Left lung (tissue), 10 donors: Measurements from ENCODE around the gene SOST. TPM values are rescaled to one million over a fixed set of nuclear protein-coding genes. Genes with fewer than 3 reads are reported as not detected.

ENCODE experiments used
- ATAC-seq: fragments of 200-7000 bp; cut with Tn5 transposase; one replicate; pipeline ENCODE4 v1.9.1; 2020; ENCODE audit warnings: moderate library complexity
- DNase-seq, 4 donors: peaks; one replicate each; pipeline ENCODE4 v3.0.0-alpha.2; 2013 to 2020
- H3K27ac ChIP-seq, 2 donors: fragments of 200-600 bp; sonication (generic) in 1 of 2; one replicate each; pipeline versions ENCODE4 v1.5.0 to v1.8.0; 2020 to 2021
- H3K27me3 ChIP-seq, 2 donors: fragments of 200-600 bp; sonication (generic) in 1 of 2; one replicate each; pipeline versions ENCODE4 v1.5.0 to v1.8.0; 2020 to 2021
- H3K36me3 ChIP-seq, 2 donors: fragments of 200-600 bp; sonication (generic) in 1 of 2; one replicate each; pipeline versions ENCODE4 v1.5.0 to v1.8.0; 2020 to 2021
- H3K4me1 ChIP-seq, 2 donors: fragments of 200-600 bp; one replicate each; pipeline ENCODE4 v1.8.0; 2021
- H3K4me3 ChIP-seq, 2 donors: fragments of 200-600 bp; sonication (generic) in 1 of 2; one replicate each; pipeline versions ENCODE4 v1.5.0 to v1.8.0; 2020 to 2021; ENCODE audit warnings: mild to moderate bottlenecking in 1 of 2
- H3K9me3 ChIP-seq, 2 donors: fragments of 200-600 bp; sonication (generic) in 1 of 2; one replicate each; pipeline versions ENCODE4 v1.5.0 to v1.8.0; 2020 to 2021
- intact Hi-C, 2 donors: fragments of 100-400 bp; cut with DNase I; formaldehyde crosslinking; loops; one replicate each; pipeline versions ENCODE4 v1.11.2 to v1.14.2; 2022
- polyA plus RNA-seq, 6 donors: library from polyadenylated mRNA; unstranded; fragments of 120-200 nt; gene quantifications; one replicate each; pipeline ENCODE4 v1.2.1, GENCODE V29; 2013; ENCODE audit not compliant: insufficient read length in 6 of 6
- total RNA-seq, 2 donors: library from RNA; stranded (reverse); fragmentation: NEBNext Ultra II Directional; extraction: Animal tissue kit (Norgen Biotek cat#: 25700); gene quantifications; one replicate each; pipeline ENCODE4 v1.2.1, GENCODE V29; 2021
- TF ChIP-seq, protein P1 (sequence below), 2 donors: fragments of 200-600 bp; sonication (generic) in 1 of 2; IDR thresholded peaks; one replicate each; pipeline versions ENCODE4 v1.5.0 to v1.8.0; 2021; ENCODE audit warnings: antibody characterized with exemption in 2 of 2
- donor health status: DM: no; HTN: yes; CAD: no.
- donor health status: DM: no; HTN: no; CAD: no.

The SOST gene
- total and polyA plus RNA-seq, 8 donors, result 0.11 to 0.66 (median 0.14) TPM; not detected in 3

DNA sequence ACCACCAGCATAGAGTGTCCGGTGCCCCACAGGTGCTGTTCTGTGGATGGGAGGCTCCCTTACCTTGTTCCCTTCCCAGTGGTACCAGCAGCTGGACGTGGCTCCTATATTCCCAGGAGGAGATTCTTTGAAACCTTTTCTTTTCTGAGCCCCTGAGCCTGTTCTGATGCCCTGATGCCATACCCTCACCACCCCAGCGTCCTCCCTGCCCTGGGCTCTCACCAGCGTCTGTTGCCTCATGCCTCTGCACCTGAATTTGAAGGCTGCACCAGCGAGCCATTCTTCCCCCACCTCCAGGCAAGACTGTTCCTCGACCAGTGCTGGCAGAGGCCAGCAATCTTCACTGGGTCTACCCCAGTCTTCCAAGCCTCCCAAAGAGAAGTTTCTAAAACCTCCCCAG, 505 bp downstream of the SOST start:
- no peak overlapping the region for H3K27ac ChIP-seq

DNA sequence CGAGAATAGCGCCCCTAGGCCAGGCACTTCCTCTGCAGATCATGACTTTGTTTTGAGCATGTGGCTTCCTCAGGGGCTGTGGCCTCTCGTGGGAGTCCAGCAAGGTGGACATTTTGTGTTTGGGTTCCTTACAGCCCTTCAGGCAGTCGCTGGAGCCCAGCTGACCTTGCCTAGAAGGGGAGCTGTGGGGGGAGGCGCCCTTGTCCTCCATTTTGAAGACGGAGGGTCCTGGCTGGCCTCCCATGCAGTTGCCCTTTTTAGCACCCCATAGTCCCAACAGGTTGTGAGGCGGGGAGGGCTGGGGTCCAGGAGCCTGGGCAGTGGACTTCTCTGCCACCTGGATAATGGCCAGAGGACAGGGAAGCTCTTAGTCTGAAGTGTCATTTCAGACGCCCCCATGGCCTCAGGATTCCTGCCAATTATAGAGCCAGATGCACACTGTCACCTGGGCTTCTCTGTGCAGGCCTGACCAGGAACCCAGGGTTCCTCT, 1.4 kb downstream of the SOST start:
- no peak for DNase-seq
- Histone ChIP-seq H3K4me3 (no peak overlapping the region), H3K27ac (no peak overlapping the region), H3K4me1 (peaks cover 0 to 9% of the 10 kb centered on the region in 2 donors), H3K9me3 (no peaks in the 10 kb centered on the region), H3K36me3 (no peaks in the 10 kb centered on the region), H3K27me3 (peaks cover 26 to 47% of the 10 kb centered on the region in 2 donors)
- TF ChIP-seq, protein P1, sequence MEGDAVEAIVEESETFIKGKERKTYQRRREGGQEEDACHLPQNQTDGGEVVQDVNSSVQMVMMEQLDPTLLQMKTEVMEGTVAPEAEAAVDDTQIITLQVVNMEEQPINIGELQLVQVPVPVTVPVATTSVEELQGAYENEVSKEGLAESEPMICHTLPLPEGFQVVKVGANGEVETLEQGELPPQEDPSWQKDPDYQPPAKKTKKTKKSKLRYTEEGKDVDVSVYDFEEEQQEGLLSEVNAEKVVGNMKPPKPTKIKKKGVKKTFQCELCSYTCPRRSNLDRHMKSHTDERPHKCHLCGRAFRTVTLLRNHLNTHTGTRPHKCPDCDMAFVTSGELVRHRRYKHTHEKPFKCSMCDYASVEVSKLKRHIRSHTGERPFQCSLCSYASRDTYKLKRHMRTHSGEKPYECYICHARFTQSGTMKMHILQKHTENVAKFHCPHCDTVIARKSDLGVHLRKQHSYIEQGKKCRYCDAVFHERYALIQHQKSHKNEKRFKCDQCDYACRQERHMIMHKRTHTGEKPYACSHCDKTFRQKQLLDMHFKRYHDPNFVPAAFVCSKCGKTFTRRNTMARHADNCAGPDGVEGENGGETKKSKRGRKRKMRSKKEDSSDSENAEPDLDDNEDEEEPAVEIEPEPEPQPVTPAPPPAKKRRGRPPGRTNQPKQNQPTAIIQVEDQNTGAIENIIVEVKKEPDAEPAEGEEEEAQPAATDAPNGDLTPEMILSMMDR (IDR thresholded peaks at IDR 0.05), result no peak
- intact Hi-C loops, result loop anchor here (2.0 to 5.0 kb wide), 2 partner anchors 60 to 70 kb away; no protein-coding TSS in a partner anchor
- no peak for ATAC-seq

More for the DNA sequence above, 505 bp downstream of the SOST start:
- Histone ChIP-seq H3K4me3 (no peak overlapping the region), H3K9me3 (no peaks in the 10 kb centered on the region), H3K36me3 (no peaks in the 10 kb centered on the region), H3K4me1 (peaks cover 0 to 9% of the 10 kb centered on the region in 2 donors), H3K27me3 (peaks cover 26 to 47% of the 10 kb centered on the region in 2 donors)
- intact Hi-C loops, result loop anchor here in 1 of 2 donors (5.0 kb wide), 1 partner anchor 71 kb away; no protein-coding TSS in a partner anchor
- TF ChIP-seq, protein P1 (IDR thresholded peaks at IDR 0.05), result no peak
- no peak for DNase-seq
- no peak for ATAC-seq

DNA sequence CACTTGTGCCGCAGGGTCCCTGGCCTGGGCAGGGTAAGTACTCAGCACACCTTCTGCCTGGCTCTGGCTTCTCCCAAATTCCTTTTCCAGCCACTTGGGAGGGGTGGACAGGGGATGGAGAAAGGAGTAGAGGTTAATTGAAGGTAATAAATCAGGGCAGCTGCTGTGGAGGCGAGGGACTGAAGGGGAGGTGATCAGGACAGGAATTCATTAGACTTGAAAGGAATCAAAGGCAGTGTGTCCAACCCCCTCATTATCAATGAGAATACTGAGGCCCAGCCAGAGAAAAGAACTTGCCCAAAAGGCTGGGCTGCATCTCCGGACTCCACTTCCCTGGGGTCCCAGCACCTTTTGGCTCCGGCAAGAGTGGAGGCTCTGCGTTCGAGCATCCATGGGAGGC, 2.4 kb downstream of the SOST start:
- Histone ChIP-seq H3K4me3 (no peak overlapping the region), H3K27ac (no peak overlapping the region), H3K27me3 (peaks cover 26 to 47% of the 10 kb centered on the region in 2 donors), H3K36me3 (no peaks in the 10 kb centered on the region), H3K9me3 (no peaks in the 10 kb centered on the region), H3K4me1 (peaks cover 0 to 9% of the 10 kb centered on the region in 2 donors)
- TF ChIP-seq, protein P1 (IDR thresholded peaks at IDR 0.05), result no peak
- DNase-seq (no peak), ATAC-seq (no peak)
- intact Hi-C loops, result loop anchor here (2.0 to 5.0 kb wide), 2 partner anchors 59 to 69 kb away; no protein-coding TSS in a partner anchor

DNA sequence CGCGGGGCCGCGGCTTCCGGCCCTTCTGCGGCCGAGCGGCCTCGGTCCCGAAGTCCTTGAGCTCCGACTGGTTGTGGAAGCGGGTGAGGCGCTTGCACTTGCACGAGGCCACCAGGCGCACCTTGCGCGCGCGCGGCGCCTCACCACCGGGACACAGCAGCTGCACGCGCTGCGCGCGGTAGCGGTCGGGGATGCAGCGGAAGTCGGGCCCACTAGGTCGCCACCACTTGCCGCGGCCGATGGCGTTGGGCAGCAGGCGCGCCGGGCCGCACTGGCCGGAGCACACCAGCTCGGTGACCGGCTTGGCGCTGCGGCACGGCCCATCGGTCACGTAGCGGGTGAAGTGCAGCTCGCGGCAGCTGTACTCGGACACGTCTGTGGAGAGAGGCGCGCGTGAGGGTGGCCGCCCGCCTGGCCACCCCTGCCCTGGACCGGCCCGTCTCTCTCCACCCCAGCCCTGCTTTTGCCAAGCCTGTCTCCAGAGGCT, 3.2 kb downstream of the SOST start:
- Histone ChIP-seq H3K27ac (no peak overlapping the region), H3K36me3 (no peaks in the 10 kb centered on the region), H3K4me3 (no peak overlapping the region), H3K9me3 (no peaks in the 10 kb centered on the region), H3K27me3 (peaks cover 26 to 47% of the 10 kb centered on the region in 2 donors), H3K4me1 (peaks cover 0 to 9% of the 10 kb centered on the region in 2 donors)
- TF ChIP-seq, protein P1 (IDR thresholded peaks at IDR 0.05), result no peak
- DNase-seq (peak in 1 of 4 donors; percentile 54), ATAC-seq (peak; percentile 48)
- intact Hi-C loops, result loop anchor here in 1 of 2 donors (5.0 kb wide), 1 partner anchor 68 kb away; no protein-coding TSS in a partner anchor

DNA sequence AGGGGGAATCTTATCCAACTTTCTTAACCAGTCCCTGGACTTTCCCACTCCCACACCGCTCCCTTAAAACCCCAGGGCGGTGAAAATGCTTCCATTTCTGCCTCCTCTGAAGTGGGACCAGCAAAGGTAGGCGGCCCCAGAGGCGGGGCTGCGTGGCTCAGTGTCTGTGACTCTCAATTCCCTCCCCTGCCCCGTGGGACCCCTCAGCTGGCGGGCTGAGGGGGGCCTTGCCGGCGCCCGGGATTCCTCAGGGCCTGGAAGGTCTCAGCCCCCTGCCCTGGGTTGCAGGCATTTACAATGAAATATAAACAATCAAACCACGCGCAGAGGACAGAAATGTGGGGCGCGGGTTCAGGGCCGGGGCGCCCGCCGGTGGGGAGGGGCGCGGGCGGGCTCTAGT, 3.6 kb downstream of the SOST start:
- intact Hi-C loops, result loop anchor here in 1 of 2 donors (5.0 kb wide), 1 partner anchor 68 kb away; no protein-coding TSS in a partner anchor
- ATAC-seq (no peak), DNase-seq (no peak)
- Histone ChIP-seq H3K4me1 (peaks cover 0 to 9% of the 10 kb centered on the region in 2 donors), H3K36me3 (no peaks in the 10 kb centered on the region), H3K27ac (no peak overlapping the region), H3K4me3 (no peak overlapping the region), H3K27me3 (peaks cover 26 to 48% of the 10 kb centered on the region in 2 donors), H3K9me3 (no peaks in the 10 kb centered on the region)
- TF ChIP-seq, protein P1 (IDR thresholded peaks at IDR 0.05), result no peak
